GM21423 (cell line): ENCODE measurements around the gene FOXL2NB.
A peak's percentile ranks its signal among the peaks of the same experiment; 100 is the strongest.
"Not testable (repeated sequence)": the region's sequence is repeated elsewhere in the genome, so short reads cannot be mapped to it uniquely, and the experiment has no call there.

Experiments
- ATAC-seq: cut with Tn5 transposase; IDR thresholded peaks from one replicate; pipeline ENCODE4 v1.9.1; 2021; ENCODE audit warnings: mild to moderate bottlenecking, moderate library complexity; ENCODE audit not compliant: unreplicated experiment

FOXL2NB gene

DNA sequence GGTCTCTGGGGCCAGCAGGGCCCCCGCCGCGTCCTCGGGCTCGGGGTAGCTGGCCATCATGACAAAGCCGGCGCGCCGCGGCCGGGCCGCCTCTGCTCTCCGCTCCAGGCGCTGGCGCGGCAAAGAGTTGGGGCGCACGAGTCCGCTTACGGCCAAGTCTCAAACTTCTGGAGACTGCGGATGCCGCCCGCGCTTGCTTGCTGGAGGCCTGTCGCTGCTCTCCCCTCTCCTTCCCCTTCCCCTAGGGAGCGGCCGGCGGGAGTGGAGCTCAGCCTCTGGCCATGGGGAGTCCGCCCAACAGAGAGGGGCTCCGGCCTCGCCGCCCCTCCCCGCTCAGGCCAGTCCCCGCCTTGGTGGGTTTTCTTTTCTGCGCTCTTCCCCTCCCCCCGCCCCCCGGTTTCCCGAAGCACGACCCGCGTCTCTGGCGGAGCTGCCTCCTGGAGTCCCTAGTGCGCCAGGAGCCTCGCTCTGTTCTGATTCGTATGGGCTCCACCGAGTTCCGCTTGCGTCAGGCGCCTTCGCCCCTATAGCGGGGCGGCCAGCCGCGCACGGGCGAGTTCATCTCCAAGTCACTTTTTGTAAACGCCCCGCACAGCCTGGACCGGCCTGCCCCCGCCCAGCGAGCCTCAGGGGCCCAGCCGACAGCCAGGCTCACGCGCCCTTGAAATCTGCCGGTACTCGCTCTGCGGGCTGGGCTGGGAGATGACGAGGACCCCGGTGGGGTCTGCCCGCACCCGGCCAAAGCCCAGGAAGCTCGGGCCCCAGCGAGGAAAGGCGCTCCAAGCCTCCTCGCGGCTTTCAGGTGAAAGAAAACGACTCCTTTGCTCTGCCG is at the start of gene FOXL2NB, which contains the start of gene FOXL2:
TSS of gene FOXL2NB (plus strand) at position 555 of the 832 bp plus-strand sequence. CDS start at position 703, 148 bp downstream.
TSS of gene FOXL2 (minus strand) at position 475 of the 832 bp plus-strand sequence. CDS start at position 60, 415 bp downstream.
- ATAC-seq: no peak

GRCh38 chr3:138898301-138898700 is 48.7 kb upstream of the FOXL2NB start:
- ATAC-seq: no peak

DNA sequence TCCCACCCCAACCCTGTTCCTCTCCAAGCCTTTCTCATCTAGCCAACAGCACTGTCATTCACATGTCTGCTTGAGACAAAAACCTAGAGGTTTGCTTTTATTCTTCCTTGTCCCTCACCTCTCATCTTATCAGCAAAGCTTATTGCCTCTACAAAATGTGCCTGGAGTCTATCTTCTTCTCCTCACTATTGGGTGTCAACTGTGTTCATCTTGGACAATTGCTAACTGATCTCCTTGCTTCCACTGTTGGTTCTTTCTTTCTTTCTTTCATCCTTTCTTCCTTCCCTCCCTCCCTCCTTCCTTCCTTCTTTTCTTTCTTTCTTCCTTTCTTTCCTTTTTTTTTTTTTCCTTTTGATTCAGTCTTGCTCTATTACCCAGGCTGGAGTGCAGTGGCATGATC is 48.3 kb upstream of the FOXL2NB start:
- no peak for ATAC-seq

DNA sequence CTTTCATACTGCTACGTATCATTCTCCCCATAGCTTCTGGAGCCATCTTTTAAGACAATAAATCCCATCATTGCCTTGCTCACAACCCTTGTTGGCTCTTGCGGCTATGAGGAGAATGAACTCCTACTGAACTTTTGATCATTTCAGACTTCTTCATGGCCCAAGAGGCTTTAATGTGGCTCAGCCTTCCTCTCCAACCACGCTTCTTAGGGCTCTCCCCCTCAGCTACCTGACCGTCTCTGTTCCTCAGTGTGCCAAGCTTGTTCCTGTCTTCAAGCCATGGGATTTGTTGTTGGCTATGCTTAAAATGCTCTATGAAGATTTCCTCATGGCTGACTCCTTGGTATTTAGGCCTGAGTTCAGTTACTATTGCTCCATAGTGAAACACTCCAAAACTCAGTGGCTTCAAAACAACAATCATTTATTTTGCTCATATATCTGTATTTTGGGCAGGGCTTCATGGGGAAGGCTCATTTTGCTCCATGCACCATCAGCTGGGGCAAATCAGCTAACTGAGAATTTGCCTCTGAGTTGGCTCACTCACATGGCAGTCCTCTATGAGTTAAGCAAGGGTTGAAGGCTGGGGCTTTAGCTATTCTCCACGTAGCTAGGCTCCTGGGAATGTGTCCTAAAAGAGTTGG is 47.5 kb upstream of the FOXL2NB start:
- ATAC-seq: no peak

GRCh38 chr3:138901567-138901966 is 45.5 kb upstream of the FOXL2NB start:
- no peak for ATAC-seq

DNA sequence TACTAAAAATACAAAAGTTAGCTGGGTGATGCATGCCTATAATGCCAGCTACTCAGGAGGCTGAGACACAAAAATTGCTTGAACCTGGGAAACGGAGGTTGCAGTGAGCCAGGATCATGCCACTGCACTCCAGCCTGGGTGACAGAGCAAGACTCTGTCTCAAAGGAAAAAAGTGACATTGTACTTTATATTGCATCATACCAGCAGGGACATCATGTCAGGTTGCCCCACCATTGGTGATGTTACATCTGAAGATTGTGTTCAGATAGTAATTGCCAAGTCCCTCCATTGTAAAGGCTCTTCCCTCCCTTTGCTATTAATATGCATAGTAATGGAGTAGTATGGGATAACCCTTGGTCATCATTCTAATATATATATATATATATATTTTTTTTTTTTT is 44.8 kb upstream of the FOXL2NB start:
- ATAC-seq: no peak

DNA sequence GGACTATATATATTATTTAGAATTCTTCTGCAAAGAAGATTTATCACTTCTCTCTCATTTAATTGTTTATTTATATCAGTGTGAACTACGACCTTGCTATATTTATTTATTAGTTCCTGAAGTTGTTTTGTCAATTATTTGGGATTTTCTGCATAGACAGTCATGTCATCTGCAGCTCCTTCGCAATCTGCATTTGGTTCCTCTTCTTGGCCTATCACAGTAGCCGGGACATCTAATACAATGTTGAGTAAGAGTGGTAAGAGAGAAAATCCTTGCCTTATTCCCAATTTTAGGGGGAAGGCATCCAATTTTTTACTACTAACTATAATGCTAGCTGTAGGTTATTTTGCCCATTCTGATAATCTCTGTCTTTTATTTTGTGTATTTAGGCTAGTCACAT is 39.5 kb upstream of the FOXL2NB start:
- no peak for ATAC-seq

GRCh38 chr3:138908846-138909245 is 38.2 kb upstream of the FOXL2NB start:
- ATAC-seq: no peak

- no peak for ATAC-seq
These were observed 37.1 kb upstream of the FOXL2NB start for GRCh38 chr3:138909904-138910303.

- no peak for ATAC-seq
These were observed 35.4 kb upstream of the FOXL2NB start for GRCh38 chr3:138911621-138912020.

DNA sequence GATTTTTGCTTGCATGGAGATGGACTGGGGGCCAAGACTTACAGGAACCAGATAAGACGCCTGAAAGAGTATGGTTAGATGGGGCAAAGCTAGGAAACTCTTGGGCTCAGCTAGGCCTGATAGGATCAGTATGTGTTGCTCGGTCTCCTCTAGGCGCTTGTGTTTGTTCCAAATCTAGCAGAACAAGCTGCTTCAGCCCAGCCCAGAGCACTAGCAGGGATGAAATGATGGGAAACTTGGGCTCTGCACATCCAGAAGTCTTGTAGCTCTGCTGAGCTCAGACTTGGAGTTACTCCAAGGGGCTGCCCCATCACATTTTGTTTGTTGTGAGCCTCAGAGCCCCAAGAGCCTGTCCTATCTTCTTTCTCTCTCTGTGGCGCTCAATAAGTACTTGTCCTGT is 34.8 kb upstream of the FOXL2NB start:
- ATAC-seq: no peak

DNA sequence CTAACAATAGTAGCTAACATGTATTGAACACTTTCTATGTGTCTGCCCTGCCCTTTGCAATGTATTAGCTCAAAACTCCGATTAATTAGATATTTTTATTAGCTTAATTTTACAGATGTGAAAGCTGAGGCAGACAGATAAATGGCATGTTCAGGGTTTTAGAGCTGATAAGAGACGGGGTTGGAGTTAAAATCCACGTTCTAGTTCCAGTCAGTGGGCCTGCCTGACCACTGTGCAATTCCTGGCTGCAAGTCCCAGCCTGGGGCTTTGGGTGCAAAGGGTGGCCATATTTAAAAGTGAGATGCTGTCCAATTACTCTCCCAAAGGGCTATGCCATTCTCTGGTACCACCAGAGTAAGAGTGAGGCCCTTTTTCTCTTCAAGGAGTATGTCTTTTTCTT is 33.3 kb upstream of the FOXL2NB start:
- ATAC-seq: no peak

- ATAC-seq: peak; percentile 9
These were observed 32.0 kb upstream of the FOXL2NB start for GRCh38 chr3:138914870-138915502.

GRCh38 chr3:138915503-138916498 is 31.2 kb upstream of the FOXL2NB start:
- peak; percentile 80 for ATAC-seq

DNA sequence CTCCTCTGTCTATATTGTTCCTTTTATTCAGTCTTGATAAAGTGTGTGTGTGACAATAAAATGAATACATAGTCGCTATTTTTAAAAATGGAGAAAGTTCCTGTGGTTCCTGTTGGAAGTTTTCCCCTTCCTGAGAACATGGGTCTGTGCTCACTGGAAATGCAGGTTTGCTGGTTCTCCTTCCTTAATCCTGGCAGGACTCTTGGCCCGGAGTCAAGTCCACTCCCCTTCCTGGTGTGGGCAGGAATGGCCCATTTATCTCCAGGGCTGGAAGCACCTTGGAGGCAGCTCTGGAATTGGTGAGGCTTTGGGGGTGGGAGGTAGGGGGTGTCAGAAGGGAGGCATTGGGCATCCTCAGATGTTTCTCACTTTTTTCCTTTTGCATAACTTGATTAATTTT is 30.2 kb upstream of the FOXL2NB start:
- ATAC-seq: no peak

GRCh38 chr3:138919325-138919724 is 27.7 kb upstream of the FOXL2NB start:
- ATAC-seq: no peak

DNA sequence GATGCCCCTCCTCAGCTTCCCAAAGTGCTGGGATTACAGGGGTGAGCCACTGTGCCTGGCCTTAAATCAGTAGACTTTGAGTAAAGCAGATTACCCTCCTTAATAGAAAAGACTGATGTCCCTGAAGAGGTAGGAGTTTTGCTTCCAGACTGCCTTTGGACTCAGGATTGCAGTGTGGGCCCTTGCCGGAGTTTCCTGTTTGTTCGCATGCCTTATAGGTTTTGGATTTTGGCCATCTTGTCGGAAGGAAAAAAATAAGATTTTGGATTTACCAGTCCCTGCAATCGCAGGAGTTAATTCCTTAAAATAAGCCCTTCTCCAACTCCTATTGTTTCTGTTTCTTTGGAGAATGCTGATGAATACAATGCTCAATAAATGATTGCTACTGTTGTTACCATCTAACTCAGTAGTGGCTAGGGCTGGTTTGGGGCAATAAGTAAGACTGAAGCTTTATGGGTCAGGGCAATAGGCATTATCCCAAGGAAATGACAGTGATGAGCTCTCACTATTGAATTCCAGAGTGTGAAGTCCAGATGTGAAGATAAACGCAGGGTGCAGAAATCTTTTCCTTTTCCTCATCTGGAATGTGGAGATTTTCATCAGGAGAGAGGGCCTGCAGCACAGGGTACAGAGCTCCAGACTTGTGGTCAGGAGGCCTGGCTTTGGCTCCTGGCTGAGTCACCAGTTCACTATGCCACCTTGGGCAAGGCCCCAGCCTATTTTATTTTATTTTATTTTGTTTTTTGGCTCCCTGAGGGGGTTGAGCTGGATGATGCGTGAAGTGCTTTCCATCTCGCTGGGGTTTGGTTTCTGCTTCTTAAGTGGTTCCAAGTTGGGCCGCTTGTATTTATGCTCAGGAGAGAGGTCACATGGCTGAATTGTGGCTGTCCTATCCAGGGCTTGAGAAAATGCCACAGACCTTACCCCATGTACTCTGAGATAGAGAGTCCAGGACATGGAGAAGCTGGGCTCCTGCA is 25.4 kb upstream of the FOXL2NB start:
- ATAC-seq: no peak

DNA sequence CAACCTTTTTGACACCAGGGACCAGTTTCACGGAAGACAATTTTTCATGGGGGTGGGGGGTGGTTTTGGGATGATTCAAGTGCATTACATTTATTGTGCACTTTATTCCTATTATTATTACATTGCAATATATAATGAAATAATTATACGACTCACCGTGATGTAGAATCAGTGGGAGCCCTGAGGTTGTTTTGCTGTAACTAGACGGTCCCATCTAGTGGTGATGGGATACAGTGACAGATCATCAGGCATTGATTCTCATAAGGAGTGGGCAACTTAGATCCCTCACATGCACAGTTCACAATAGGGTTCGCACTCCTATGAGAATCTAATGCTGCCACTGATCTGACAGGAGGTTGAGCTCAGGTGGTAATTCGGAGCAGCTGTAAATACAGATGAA is 24.6 kb upstream of the FOXL2NB start:
- not testable (repeated sequence) for ATAC-seq

DNA sequence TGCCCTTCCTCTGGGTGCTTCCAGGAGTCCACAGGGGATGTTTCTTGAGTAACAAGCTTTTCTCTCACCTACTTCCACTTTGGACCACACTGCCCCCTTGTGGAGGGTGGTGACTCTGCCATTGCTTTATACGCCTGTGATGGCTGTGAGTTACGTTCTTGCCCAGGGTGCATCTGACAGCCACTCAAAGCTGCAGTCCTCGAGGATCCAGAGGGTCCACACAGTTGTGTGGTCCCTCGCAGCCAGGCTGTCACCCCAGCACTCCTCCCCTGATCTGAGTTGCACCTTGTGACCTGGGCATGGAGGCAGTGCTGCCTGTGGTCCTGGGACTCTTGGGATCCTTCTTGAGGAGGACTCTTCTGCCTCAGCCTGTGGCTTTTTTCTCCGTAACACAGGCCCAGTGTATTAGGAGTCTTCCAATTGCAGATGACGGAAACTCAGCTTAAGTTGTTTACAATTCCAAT is 23.5 kb upstream of the FOXL2NB start:
- peak; percentile 87 for ATAC-seq
